Gastroesophageal sphincter (tissue), 3 donors: ENCODE data around the gene SH2B3.

Experiments
- CTCF ChIP-seq, 4 experiments: fragments of 200-600 bp in 2 of 4; fragments of 450-650 bp in 2 of 4; sonication (generic) in 1 of 4; IDR thresholded peaks; one replicate each; pipeline ENCODE4 v1.5.1; 2017 to 2019; ENCODE audit warnings: antibody characterized with exemption in 4 of 4, mild to moderate bottlenecking in 2 of 4, moderate library complexity in 2 of 4
- EP300 ChIP-seq: sonication (generic); formaldehyde crosslinking; IDR thresholded peaks from one replicate; pipeline ENCODE4 v1.6.1; 2017; ENCODE audit warnings: antibody characterized with exemption, mild to moderate bottlenecking
- POLR2A ChIP-seq, 2 donors: fragments of 450-650 bp; IDR thresholded peaks; one replicate each; pipeline ENCODE4 v1.6.1; 2017; ENCODE audit warnings: antibody characterized with exemption in 2 of 2, mild to moderate bottlenecking in 2 of 2, moderate library complexity in 1 of 2
- POLR2AphosphoS5 ChIP-seq: sonication (generic); formaldehyde crosslinking; IDR thresholded peaks from one replicate; pipeline ENCODE4 v1.6.1; 2017; ENCODE audit warnings: antibody characterized with exemption

- TF ChIP-seq CTCF (IDR thresholded peaks at IDR 0.05) (no peak), EP300 (no peak), POLR2A (IDR thresholded peaks at IDR 0.05) (no peak), POLR2AphosphoS5 (no peak)
These were observed 12.3 kb downstream of the SH2B3 start for GRCh38 chr12:111417784-111418593.
